Measurements from ENCODE around the gene TYR.

DNA sequence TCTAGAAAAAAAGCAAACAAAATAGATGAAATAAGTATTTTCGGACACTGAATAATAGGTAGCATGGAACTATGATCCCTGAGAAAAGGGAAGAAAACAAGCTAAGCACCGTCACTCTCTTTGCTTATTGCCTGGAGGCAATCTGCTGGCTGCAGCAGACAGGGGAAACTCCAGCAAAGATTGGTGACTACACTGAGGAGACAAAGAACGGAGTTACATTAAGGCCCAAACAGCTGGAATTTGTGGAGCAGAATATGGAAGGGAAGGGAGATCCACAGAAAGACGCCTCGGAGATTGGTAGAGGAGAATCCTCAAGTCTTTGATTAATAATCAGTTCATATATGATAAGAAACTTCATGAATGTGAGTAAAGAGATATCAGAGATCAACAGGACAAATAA, 150.2 kb downstream of the TYR start:
- no peak for TF ChIP-seq POLR2A (IDR thresholded peaks at IDR 0.05)
- TF ChIP-seq, protein P1, sequence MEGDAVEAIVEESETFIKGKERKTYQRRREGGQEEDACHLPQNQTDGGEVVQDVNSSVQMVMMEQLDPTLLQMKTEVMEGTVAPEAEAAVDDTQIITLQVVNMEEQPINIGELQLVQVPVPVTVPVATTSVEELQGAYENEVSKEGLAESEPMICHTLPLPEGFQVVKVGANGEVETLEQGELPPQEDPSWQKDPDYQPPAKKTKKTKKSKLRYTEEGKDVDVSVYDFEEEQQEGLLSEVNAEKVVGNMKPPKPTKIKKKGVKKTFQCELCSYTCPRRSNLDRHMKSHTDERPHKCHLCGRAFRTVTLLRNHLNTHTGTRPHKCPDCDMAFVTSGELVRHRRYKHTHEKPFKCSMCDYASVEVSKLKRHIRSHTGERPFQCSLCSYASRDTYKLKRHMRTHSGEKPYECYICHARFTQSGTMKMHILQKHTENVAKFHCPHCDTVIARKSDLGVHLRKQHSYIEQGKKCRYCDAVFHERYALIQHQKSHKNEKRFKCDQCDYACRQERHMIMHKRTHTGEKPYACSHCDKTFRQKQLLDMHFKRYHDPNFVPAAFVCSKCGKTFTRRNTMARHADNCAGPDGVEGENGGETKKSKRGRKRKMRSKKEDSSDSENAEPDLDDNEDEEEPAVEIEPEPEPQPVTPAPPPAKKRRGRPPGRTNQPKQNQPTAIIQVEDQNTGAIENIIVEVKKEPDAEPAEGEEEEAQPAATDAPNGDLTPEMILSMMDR (IDR thresholded peaks at IDR 0.05), result no peak
